Spinal cord (tissue), 10 donors: Measurements from ENCODE around the gene LYPD1. TPM values are rescaled to one million over a fixed set of nuclear protein-coding genes. Genes with fewer than 3 reads are reported as not detected.
A peak's percentile ranks its signal among the peaks of the same experiment; 100 is the strongest.
"Not testable (repeated sequence)": the region's sequence is repeated elsewhere in the genome, so short reads cannot be mapped to it uniquely, and the experiment has no call there.

Source experiments
- DNase-seq, 6 donors: peaks; one replicate each; pipeline versions ENCODE4 v3.0.0 to v3.0.0-alpha.2; 2013 to 2015; ENCODE audit warnings: low spot score in 6 of 6, low read depth in 4 of 6
- H3K27ac ChIP-seq: one replicate; pipeline ENCODE4 v1.5.1; 2013; ENCODE audit warnings: low read depth, low read length, control low read depth
- H3K27me3 ChIP-seq: one replicate; pipeline ENCODE4 v1.6.1; 2013; ENCODE audit warnings: low read length; ENCODE audit not compliant: control insufficient read depth, insufficient read depth
- H3K36me3 ChIP-seq: one replicate; pipeline ENCODE4 v1.6.1; 2013; ENCODE audit warnings: low read length; ENCODE audit not compliant: control insufficient read depth, insufficient read depth
- H3K4me1 ChIP-seq: one replicate; pipeline ENCODE4 v1.6.1; 2013; ENCODE audit warnings: low read length; ENCODE audit not compliant: control insufficient read depth, insufficient read depth
- H3K4me3 ChIP-seq: one replicate; pipeline ENCODE4 v1.5.1; 2013; ENCODE audit warnings: low read depth, low read length, control low read depth
- H3K9me3 ChIP-seq: one replicate; pipeline ENCODE4 v1.6.1; 2013; ENCODE audit warnings: low read length; ENCODE audit not compliant: control insufficient read depth, insufficient read depth
- WGBS: methylation state at CpG from one replicate; pipeline ENCODE4 v1.1.5; 2013; ENCODE audit warnings: missing lambda C conversion rate; ENCODE audit not compliant: insufficient coverage; 5-methylcytosine and 5-hydroxymethylcytosine counted together
- long read RNA-seq, 4 donors: transcript quantifications; one replicate each; lab custom pipeline, GENCODE V29; 2026
- polyA plus RNA-seq, 2 donors: library from polyadenylated mRNA; unstranded; fragments of 120-200 nt; gene quantifications; one replicate each; pipeline ENCODE4 v1.2.1, GENCODE V29; 2013; ENCODE audit not compliant: insufficient read length in 2 of 2
- total RNA-seq, 2 donors: library from RNA; depleted of rRNA in 1 of 2; stranded (reverse); fragments of 120-200 nt in 1 of 2; fragments of >200 nt in 1 of 2; gene quantifications; one replicate each; pipeline versions ENCODE4 v1.2.3 to v1.2.4, GENCODE V29; 2013 to 2014
- donor health status: healthy.

The LYPD1 gene
- total RNA-seq (10 to 100 TPM; 50.9 to 54.2 TPM), polyA plus RNA-seq (100 to 1,000 TPM; 133 to 158 TPM)
- long read RNA-seq, donor 1, transcript LYPD1-201 (3 exons, 1,033 nt): minor isoform, 6 of 73 reads
- long read RNA-seq, donor 1, transcript LYPD1-202 (3 exons, 1,891 nt): major isoform, 67 of 73 reads
- long read RNA-seq, donor 1, partial matches to known transcripts: 0 of 73 reads
- long read RNA-seq, donor 1, other reads (novel, unspliced or antisense): 0 of 73 reads
- long read RNA-seq, donor 2, transcript LYPD1-202 (3 exons, 1,891 nt): major isoform, 42 of 44 reads
- long read RNA-seq, donor 2, partial matches to known transcripts: 0 of 44 reads
- long read RNA-seq, donor 2, other reads (novel, unspliced or antisense): 0 of 44 reads
- long read RNA-seq, donor 3, transcript LYPD1-202 (3 exons, 1,891 nt): major isoform, 26 of 32 reads
- long read RNA-seq, donor 3, partial matches to known transcripts: 5 of 32 reads
- long read RNA-seq, donor 3, other reads (novel, unspliced or antisense): 0 of 32 reads
- long read RNA-seq, donor 4: 0 reads

DNA sequence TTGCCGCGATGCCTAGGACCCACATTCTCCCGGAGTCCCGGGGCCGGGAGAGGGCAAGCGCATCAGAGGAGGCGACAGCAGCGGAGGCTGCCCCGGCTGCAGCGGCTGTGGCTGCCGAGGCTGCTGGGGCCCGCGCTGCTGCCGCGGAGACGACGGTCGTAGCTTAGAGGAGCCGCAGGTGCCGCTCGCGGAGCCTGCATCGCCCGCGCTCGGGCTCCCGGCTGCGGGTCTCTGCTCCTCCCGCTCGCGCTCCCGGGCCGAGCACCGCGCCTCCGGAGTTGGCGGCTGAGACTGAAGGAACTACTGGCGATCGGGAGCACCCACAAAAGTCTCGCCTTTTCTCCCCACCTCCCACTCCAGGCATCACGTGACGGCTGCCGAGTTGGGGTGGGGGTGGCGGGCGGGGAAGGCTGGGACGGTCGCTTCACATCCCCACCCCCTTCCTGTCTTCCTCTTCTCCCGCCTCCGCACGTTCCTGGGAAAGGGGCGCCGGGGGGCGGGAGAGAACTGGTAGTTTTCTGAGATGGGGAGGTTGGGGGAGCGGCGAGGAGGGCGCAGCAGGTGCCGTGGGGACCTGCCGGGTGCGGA is at the start of gene LYPD1:
Gene LYPD1 (minus strand): TSS at position 298 of the 588 bp plus-strand sequence. CDS start 273 bp downstream, at position 25.
- Histone ChIP-seq H3K27ac (peak within 1 kb of the TSS; percentile 86), H3K9me3 (no peaks in the 10 kb centered on the region), H3K36me3 (no peaks in the 10 kb centered on the region), H3K27me3 (peaks cover 4% of the 10 kb centered on the region), H3K4me1 (peaks cover 34% of the 10 kb centered on the region), H3K4me3 (peak within 1 kb of the TSS; percentile 78)
- peak in 4 of 6 donors; percentile 72 to 93 (median 82) for DNase-seq
- WGBS: under 1% methylated on average over 37 of the region's 59 CpGs

- no peaks in the 10 kb centered on the region for H3K27me3 ChIP-seq
- H3K4me3 ChIP-seq: no peak overlapping the region
- 93% methylated on average over 8 of the region's 9 CpGs for WGBS
- H3K9me3 ChIP-seq: no peaks in the 10 kb centered on the region
- H3K4me1 ChIP-seq: peaks cover 3% of the 10 kb centered on the region
- no peak overlapping the region for H3K27ac ChIP-seq
- DNase-seq: no peak
- H3K36me3 ChIP-seq: peaks cover 5% of the 10 kb centered on the region
Observed at GRCh38 chr2:132719480-132719879, 49.5 kb upstream of the LYPD1 start.

GRCh38 chr2:132716954-132717353 is 46.9 kb upstream of the LYPD1 start:
- no peaks in the 10 kb centered on the region for H3K27me3 ChIP-seq
- peaks cover 3% of the 10 kb centered on the region for H3K4me1 ChIP-seq
- no peak overlapping the region for H3K4me3 ChIP-seq
- DNase-seq: no peak
- H3K9me3 ChIP-seq: no peaks in the 10 kb centered on the region
- no peak overlapping the region for H3K27ac ChIP-seq
- peaks cover 5% of the 10 kb centered on the region for H3K36me3 ChIP-seq
- no CpG with 5 or more reads among the region's 2 CpGs for WGBS

GRCh38 chr2:132715386-132716351 is 45.7 kb upstream of the LYPD1 start:
- no peaks in the 10 kb centered on the region for H3K9me3 ChIP-seq
- H3K4me3 ChIP-seq: no peak overlapping the region
- peaks cover 5% of the 10 kb centered on the region for H3K36me3 ChIP-seq
- peaks cover 3% of the 10 kb centered on the region for H3K4me1 ChIP-seq
- 40% methylated on average over 1 of the region's 7 CpGs for WGBS
- no peaks in the 10 kb centered on the region for H3K27me3 ChIP-seq
- H3K27ac ChIP-seq: no peak overlapping the region
- peak in 1 of 6 donors; percentile 46 for DNase-seq

DNA sequence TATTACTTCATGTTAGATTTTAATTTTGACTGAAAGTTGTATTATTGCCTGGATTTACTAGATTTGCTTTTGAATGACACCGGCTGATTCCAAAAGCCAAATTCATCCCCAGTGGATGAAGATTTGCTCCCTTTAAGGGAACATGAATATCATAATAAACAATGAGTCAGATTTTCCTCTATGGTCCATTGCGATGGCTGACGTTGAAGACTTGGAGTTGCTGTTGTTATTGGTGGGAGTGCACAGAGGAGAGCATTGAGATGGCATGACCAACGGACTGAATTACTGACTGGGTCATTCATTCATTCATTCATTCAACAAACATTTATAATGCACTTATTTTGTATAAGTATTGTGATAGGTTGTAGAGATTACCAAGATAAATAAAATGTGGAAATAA is 33.4 kb upstream of the LYPD1 start:
- Histone ChIP-seq H3K9me3 (no peaks in the 10 kb centered on the region), H3K27me3 (no peaks in the 10 kb centered on the region), H3K4me3 (no peak overlapping the region), H3K4me1 (no peaks in the 10 kb centered on the region), H3K27ac (no peak overlapping the region), H3K36me3 (peaks cover 2% of the 10 kb centered on the region)
- no peak for DNase-seq
- no CpG with 5 or more reads among the region's 4 CpGs for WGBS

DNA sequence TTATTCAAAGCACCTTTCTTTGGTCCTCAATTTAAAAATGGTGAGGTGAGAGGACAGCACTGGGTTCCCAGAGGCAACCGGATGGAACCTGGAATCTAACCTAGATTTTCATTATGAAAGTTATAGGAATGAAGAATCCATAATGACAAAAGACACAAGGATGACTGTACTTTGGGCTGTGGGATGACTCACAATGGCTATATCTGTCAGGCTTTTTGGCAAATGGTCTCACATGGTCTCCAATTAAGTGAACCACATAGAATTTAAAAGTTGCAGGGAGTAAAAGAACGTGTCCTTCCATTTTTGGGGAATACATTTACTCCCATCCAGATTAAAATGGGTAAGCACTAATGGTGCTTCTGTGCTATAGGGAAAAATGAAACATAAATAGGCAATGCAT is 31.8 kb upstream of the LYPD1 start:
- Histone ChIP-seq H3K9me3 (no peaks in the 10 kb centered on the region), H3K4me3 (no peak overlapping the region), H3K36me3 (no peaks in the 10 kb centered on the region), H3K27me3 (no peaks in the 10 kb centered on the region), H3K4me1 (peaks cover 3% of the 10 kb centered on the region), H3K27ac (no peak overlapping the region)
- no peak for DNase-seq
- 100% methylated on average over 1 of the region's 2 CpGs for WGBS

DNA sequence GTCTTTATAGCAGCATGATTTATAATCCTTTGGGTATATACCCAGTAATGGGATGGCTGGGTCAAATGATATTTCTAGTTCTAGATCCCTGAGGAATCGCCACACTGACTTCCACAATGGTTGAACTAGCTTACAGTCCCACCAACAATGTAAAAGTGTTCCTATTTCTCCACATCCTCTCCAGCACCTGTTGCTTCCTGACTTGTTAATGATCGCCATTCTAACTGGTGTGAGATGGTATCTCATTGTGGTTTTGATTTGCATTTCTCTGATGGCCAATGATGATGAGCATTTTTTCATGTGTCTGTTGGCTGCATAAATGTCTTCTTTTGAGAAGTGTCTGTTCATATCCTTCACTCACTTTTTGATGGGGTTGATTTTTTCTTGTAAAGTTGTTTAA is 29.8 kb upstream of the LYPD1 start:
- not testable (repeated sequence) for H3K4me3 ChIP-seq, H3K27ac ChIP-seq, H3K9me3 ChIP-seq, DNase-seq, H3K4me1 ChIP-seq, H3K36me3 ChIP-seq, H3K27me3 ChIP-seq
- WGBS: no CpG with 5 or more reads among the region's 2 CpGs

DNA sequence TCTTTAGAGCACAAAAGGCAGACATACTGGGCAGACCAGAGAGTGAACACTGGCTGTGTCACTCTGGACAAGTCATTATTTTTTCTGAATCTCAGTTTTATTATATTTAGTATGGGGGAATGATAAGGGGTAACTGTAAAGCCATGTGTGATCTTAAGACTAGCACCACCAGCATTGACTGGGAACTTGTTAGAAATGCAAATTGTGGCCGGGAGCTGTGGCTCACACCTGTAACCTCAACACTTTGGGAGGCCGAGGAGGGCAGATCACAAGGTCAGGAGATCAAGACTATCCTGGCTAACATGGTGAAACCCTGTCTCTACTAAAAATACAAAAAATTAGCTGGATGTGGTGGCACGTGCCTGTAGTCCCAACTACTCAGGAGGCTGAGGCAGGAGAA is 28.3 kb upstream of the LYPD1 start:
- H3K4me1 ChIP-seq, H3K36me3 ChIP-seq, H3K9me3 ChIP-seq, H3K4me3 ChIP-seq, H3K27ac ChIP-seq, DNase-seq, H3K27me3 ChIP-seq: not testable (repeated sequence)
- WGBS: no CpG with 5 or more reads among the region's 3 CpGs

GRCh38 chr2:132697556-132698205 is 27.7 kb upstream of the LYPD1 start:
- no peak overlapping the region for H3K27ac ChIP-seq
- peak in 1 of 6 donors; percentile 18 for DNase-seq

More at GRCh38 chr2:132697556-132698205, 27.7 kb upstream of the LYPD1 start:
- Histone ChIP-seq H3K9me3 (no peaks in the 10 kb centered on the region), H3K27me3 (no peaks in the 10 kb centered on the region), H3K36me3 (no peaks in the 10 kb centered on the region), H3K4me3 (no peak overlapping the region), H3K4me1 (peaks cover 3% of the 10 kb centered on the region)
- no CpG with 5 or more reads among the region's 4 CpGs for WGBS
